Pancreas (tissue), 10 donors: ENCODE data around the gene TNFRSF8. TPM values are rescaled to one million over a fixed set of nuclear protein-coding genes. Genes with fewer than 3 reads are reported as not detected.
A peak's percentile ranks its signal among the peaks of the same experiment; 100 is the strongest.

Source experiments
- ATAC-seq, 4 donors: fragments of 200-7000 bp; cut with Tn5 transposase; one replicate each; pipeline versions ENCODE4 v1.8.0 to v1.9.1; 2020; ENCODE audit warnings: mild to moderate bottlenecking in 4 of 4, moderate library complexity in 4 of 4
- DNase-seq, 6 donors: peaks; one replicate each; pipeline ENCODE4 v3.0.0-alpha.2; 2020
- FAIRE-seq: peaks from 2 replicates; lab custom pipeline; 2012; peaks lifted over from hg19 to GRCh38; lab: Jason Lieb, UNC
- H3K27ac ChIP-seq, 4 donors: fragments of 200-600 bp; sonication (generic); 1 replicate in 3 of 4; 2 replicates in 1 of 4; pipeline versions ENCODE4 v1.5.0 to v1.8.0; 2020
- H3K27me3 ChIP-seq, 4 donors: fragments of 200-600 bp; one replicate each; pipeline ENCODE4 v1.8.0; 2021
- H3K36me3 ChIP-seq, 3 donors: fragments of 200-600 bp; sonication (generic) in 1 of 3; one replicate each; pipeline versions ENCODE4 v1.5.0 to v1.8.0; 2020 to 2021
- H3K4me1 ChIP-seq, 3 donors: fragments of 200-600 bp; one replicate each; pipeline ENCODE4 v1.8.0; 2021
- H3K4me3 ChIP-seq, 4 donors: fragments of 200-600 bp; sonication (generic) in 2 of 4; one replicate each; pipeline versions ENCODE4 v1.5.0 to v1.8.0; 2020 to 2021
- H3K9me3 ChIP-seq, 4 donors: fragments of 200-600 bp; one replicate each; pipeline ENCODE4 v1.8.0; 2021
- WGBS, 2 donors: extraction: QIAGEN DNeasy Blood & Tissue Kit; methylation state at CpG; one replicate each; pipeline ENCODE4 v1.1.7; 2013; 5-methylcytosine and 5-hydroxymethylcytosine counted together
- intact Hi-C, 3 donors: fragments of 100-400 bp; cut with DNase I; formaldehyde crosslinking; loops; one replicate each; pipeline versions ENCODE4 v1.11.1 to v1.14.2; 2022
- polyA plus RNA-seq, 2 donors: library from polyadenylated mRNA; stranded (reverse); fragments of 200-250 nt; gene quantifications; one replicate each; pipeline ENCODE4 v1.2.3, GENCODE V29; 2013
- total RNA-seq, 6 donors: library from RNA; stranded (reverse); fragmentation: NEBNext Ultra II Directional in 4 of 6; extraction: Animal tissue kit (Norgen Biotek cat#: 25700) in 4 of 6; gene quantifications; one replicate each; pipeline versions ENCODE4 v1.2.1 to v1.2.4, GENCODE V29; 2021 to 2023
- TF ChIP-seq, protein P1 (sequence below), 4 donors: fragments of 200-600 bp; sonication (generic) in 3 of 4; IDR thresholded peaks; one replicate each; pipeline versions ENCODE4 v1.5.0 to v1.8.0; 2021; ENCODE audit warnings: antibody characterized with exemption in 4 of 4
- donor health status: healthy with polysubstance abuse.
- donor health status: DM: no; HTN: no; CAD: no; lungs with moderate emphysema.
- donor health status: DM: no; HTN: no; CAD: no.
- donor health status: control.
- donor health status: control.
- donor health status: Bipolar disorder and iron deficiency.
- donor health status: DM: yes; HTN: yes; CAD: no.
- donor health status: DM: no; HTN: no; CAD: no.
- donor health status: DM: no; HTN: no; CAD: no.
- donor health status: DM: yes; HTN: yes; CAD: no.

TNFRSF8 gene
- total and polyA plus RNA-seq, 8 donors, result 0.08 to 0.72 (median 0.25) TPM; not detected in 1

DNA sequence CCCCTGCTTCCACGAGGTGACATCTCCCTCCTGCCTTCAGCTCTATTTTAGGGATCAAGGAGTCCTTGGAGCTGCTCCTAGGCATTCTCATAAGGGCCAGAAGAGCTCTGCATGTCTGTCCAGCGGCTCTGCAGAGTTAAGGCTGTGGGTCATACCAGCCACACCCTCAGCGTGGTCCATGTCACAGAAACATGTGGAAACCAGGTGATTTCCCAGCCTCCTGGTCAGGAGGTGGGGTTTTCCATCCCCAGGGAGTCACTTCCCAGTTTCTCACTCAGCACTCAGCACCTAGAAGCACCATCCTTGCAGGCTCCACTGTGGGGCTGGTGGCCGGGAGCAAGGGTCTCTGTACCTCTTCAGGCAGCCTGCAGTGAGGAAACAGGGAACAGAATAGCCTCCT is 102.2 kb downstream of the TNFRSF8 start:
- H3K4me3 ChIP-seq, result no peak overlapping the region
- TF ChIP-seq, protein P1, sequence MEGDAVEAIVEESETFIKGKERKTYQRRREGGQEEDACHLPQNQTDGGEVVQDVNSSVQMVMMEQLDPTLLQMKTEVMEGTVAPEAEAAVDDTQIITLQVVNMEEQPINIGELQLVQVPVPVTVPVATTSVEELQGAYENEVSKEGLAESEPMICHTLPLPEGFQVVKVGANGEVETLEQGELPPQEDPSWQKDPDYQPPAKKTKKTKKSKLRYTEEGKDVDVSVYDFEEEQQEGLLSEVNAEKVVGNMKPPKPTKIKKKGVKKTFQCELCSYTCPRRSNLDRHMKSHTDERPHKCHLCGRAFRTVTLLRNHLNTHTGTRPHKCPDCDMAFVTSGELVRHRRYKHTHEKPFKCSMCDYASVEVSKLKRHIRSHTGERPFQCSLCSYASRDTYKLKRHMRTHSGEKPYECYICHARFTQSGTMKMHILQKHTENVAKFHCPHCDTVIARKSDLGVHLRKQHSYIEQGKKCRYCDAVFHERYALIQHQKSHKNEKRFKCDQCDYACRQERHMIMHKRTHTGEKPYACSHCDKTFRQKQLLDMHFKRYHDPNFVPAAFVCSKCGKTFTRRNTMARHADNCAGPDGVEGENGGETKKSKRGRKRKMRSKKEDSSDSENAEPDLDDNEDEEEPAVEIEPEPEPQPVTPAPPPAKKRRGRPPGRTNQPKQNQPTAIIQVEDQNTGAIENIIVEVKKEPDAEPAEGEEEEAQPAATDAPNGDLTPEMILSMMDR (IDR thresholded peaks at IDR 0.05), result no peak
- H3K4me1 ChIP-seq, result peaks cover 0 to 10% (median 0%) of the 10 kb centered on the region in 3 donors
- intact Hi-C loops, result no loop called here
- no peaks in the 10 kb centered on the region for H3K9me3 ChIP-seq
- no peak overlapping the region for H3K27ac ChIP-seq
- no peak for DNase-seq
- no peaks in the 10 kb centered on the region for H3K36me3 ChIP-seq
- 78 to 80% methylated on average over 4 of the region's 4 CpGs for WGBS, 2 donors
- FAIRE-seq, result no peak
- H3K27me3 ChIP-seq, result no peaks in the 10 kb centered on the region
- ATAC-seq, result peak in 1 of 4 donors; percentile 7

DNA sequence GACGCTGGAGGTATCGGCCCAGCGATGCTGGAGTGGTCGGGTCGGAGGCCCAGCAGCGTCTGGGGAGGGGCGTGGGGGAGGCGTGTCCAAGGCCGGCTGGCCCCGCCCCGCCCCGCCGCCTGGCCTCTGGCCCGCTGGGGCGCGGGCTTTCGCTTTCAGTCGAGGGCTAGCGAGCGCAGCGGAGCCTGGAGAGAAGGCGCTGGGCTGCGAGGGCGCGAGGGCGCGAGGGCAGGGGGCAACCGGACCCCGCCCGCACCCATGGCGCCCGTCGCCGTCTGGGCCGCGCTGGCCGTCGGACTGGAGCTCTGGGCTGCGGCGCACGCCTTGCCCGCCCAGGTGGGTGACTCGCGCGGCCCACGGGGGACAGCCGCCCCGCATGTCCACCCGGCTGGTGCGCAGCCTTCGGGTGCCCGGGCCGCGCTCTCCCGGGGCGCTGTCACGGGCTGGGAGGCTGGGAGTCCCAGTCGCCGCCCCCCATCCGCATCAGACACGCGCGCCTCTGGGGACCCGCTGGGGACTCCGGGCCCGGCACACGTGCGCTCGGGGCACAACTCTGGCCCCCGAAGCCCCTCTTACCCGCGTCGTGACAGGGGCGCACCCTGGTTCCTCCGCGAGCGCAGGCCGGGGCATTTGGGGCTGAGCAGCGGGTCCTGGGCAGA is 103.9 kb downstream of the TNFRSF8 start, which contains the start of gene TNFRSF1B:
Gene TNFRSF1B (plus strand): TSS at position 158 of the 659 bp plus-strand sequence. CDS start 101 bp downstream, at position 259.
- Histone ChIP-seq H3K4me1 (peaks cover 0 to 2% (median 0%) of the 10 kb centered on the region in 3 donors), H3K27me3 (no peaks in the 10 kb centered on the region), H3K9me3 (no peaks in the 10 kb centered on the region), H3K36me3 (no peaks in the 10 kb centered on the region), H3K4me3 (peak within 1 kb of the TSS; percentile 34 to 65 (median 42)), H3K27ac (peak within 1 kb of the TSS in 2 of 4 donors; percentile 57 to 70)
- WGBS, 2 donors, result 2 to 4% methylated on average over 29 to 79 of the region's 79 CpGs
- no peak for FAIRE-seq
- ATAC-seq, result peak; percentile 53 to 84 (median 74)
- TF ChIP-seq, protein P1 (IDR thresholded peaks at IDR 0.05), result no peak
- intact Hi-C loops, result no loop called here
- peak in 3 of 6 donors; percentile 38 to 83 (median 45) for DNase-seq

DNA sequence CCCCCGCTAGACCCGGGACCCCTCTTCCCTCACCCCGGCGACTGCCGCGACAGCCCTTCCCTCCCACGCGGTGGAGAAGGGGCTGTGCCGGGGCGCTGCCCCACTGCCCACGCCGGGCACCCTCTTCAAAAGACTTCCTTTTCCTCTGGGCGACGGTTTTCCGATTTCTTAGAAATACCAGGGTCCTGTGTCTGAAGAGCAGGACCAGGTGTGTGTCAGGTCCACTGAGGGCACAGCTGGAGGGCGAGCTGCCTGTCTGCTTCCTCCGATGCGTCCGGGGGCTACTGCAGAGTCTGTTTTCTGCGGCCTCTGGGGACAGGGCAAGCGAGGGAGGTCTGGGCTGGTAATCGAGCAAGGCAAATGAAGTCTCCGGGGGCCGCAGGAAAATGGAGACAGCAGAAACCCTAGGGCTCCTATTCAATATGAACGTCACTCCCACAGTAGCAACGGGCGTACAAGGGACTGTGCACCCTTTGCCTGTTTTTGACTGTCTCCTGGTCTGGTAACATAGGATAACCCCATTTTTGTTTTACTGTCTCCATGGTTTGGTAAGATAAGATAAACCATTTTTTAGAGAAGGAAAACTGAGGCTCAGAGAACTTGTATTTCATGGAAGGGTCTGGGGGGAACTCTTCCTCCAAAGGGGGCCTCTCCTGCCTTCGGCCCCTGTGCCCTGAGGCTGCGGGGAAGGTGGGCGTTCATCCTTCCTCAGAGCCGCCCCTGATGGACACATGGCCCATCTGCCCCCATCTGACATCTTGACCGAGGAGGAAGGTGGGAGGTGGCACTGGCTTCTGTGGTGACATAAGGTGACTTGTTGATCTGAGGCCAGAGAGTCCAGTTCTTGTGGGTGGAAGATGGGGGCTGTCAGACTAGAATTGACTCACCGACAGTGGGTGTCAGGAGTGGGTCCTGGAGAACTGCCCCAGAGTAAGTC is 104.7 kb downstream of the TNFRSF8 start:
- WGBS, 2 donors, result 26 to 32% methylated on average over 33 of the region's 33 CpGs
- H3K36me3 ChIP-seq, result no peaks in the 10 kb centered on the region
- no peaks in the 10 kb centered on the region for H3K9me3 ChIP-seq
- no peaks in the 10 kb centered on the region for H3K4me1 ChIP-seq
- peak overlapping the region in 2 of 4 donors; percentile 57 to 70 for H3K27ac ChIP-seq
- DNase-seq, result no peak
- H3K4me3 ChIP-seq, result peak overlapping the region; percentile 34 to 65 (median 42)
- TF ChIP-seq, protein P1 (IDR thresholded peaks at IDR 0.05), result no peak
- intact Hi-C loops, result no loop called here
- no peaks in the 10 kb centered on the region for H3K27me3 ChIP-seq
- ATAC-seq, result peak in 1 of 4 donors; percentile 11
- FAIRE-seq, result no peak

DNA sequence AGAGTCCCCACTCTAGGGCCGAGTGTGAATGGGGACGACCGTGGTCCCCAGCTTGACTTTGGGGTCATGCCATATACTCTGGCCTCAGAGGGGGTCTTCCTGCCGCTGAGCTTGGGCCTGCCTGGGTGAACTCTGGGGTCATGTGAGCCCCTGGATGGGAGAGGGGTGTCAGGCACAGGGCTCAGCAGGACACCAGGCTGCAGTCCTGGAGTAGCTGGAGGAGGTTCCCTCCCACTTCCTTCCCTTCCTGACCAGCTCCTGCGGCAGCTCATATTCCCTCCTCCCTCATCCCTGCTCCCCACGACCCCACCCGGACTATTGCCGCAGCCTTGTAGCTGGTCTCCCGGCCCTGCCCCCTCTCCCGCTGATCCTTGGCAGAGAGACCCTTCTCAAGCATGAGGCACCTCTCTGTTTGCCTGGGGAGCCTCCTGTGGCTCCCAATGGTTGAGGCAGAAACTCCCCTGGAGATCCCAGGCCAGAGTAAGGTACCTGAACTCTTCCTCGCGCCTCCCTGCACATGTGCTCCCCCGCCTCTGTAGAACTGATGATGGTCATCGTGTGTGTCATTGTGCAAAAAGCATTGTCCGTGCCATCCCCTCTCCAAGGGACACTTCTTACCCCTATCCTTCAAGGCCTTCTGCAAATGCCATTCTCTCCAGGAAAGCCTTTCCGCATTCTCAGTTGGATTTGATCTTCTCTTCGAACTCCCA is 105.5 kb downstream of the TNFRSF8 start:
- intact Hi-C loops, result no loop called here
- ATAC-seq, result peak in 2 of 4 donors; percentile 9 to 17
- FAIRE-seq, result no peak
- H3K27me3 ChIP-seq, result no peaks in the 10 kb centered on the region
- no peak for DNase-seq
- H3K9me3 ChIP-seq, result no peaks in the 10 kb centered on the region
- peak overlapping the region in 2 of 4 donors; percentile 57 to 70 for H3K27ac ChIP-seq
- TF ChIP-seq, protein P1 (IDR thresholded peaks at IDR 0.05), result no peak
- no peaks in the 10 kb centered on the region for H3K4me1 ChIP-seq
- no peaks in the 10 kb centered on the region for H3K36me3 ChIP-seq
- peak overlapping the region in 1 of 4 donors; percentile 65 for H3K4me3 ChIP-seq
- WGBS, 2 donors, result 54 to 60% methylated on average over 16 to 17 of the region's 17 CpGs
